Endodermal cell (in vitro differentiated cells): ENCODE measurements around the gene EPHA6. TPM values are rescaled to one million over a fixed set of nuclear protein-coding genes. Genes with fewer than 3 reads are reported as not detected.

Experiments
- DNase-seq: peaks from one replicate; pipeline ENCODE4 v3.0.0-alpha.2; 2017
- H3K27ac ChIP-seq: 2 replicates; pipeline ENCODE4 v1.5.1; 2013; ENCODE audit warnings: mild to moderate bottlenecking, low read depth, low read length, moderate library complexity
- H3K27me3 ChIP-seq: 2 replicates; pipeline ENCODE4 v1.6.1; 2013; ENCODE audit warnings: mild to moderate bottlenecking, low read length, moderate library complexity; ENCODE audit not compliant: insufficient read depth, control insufficient read depth, poor library complexity, severe bottlenecking
- H3K36me3 ChIP-seq: 2 replicates; pipeline ENCODE4 v1.7.0; 2013; ENCODE audit warnings: mild to moderate bottlenecking, low read length, moderate library complexity; ENCODE audit not compliant: control insufficient read depth, insufficient read depth
- H3K4me1 ChIP-seq: one replicate; pipeline ENCODE4 v1.7.0; 2013; ENCODE audit warnings: low read length; ENCODE audit not compliant: control insufficient read depth, insufficient read depth
- H3K4me3 ChIP-seq: 2 replicates; pipeline ENCODE4 v1.5.1; 2013; ENCODE audit warnings: mild to moderate bottlenecking, low read length, moderate library complexity
- H3K9ac ChIP-seq: 2 replicates; pipeline ENCODE4 v1.6.1; 2013; ENCODE audit warnings: mild to moderate bottlenecking, low read length, moderate library complexity; ENCODE audit not compliant: poor library complexity, severe bottlenecking; ENCODE audit errors: extremely low read depth
- H3K9me3 ChIP-seq: 2 replicates; pipeline ENCODE4 v1.6.1; 2013; ENCODE audit warnings: mild to moderate bottlenecking, low read length, moderate library complexity; ENCODE audit not compliant: control insufficient read depth
- H3K27ac Mint-ChIP-seq: 2 replicates; pipeline ENCODE4 v1.8.0; 2020; ENCODE audit warnings: mixed read lengths
- H3K27me3 Mint-ChIP-seq: 2 replicates; pipeline ENCODE4 v1.8.0; 2021; ENCODE audit warnings: mild to moderate bottlenecking, mixed read lengths; ENCODE audit not compliant: insufficient read depth
- H3K36me3 Mint-ChIP-seq: 2 replicates; pipeline ENCODE4 v1.8.0; 2020; ENCODE audit warnings: low read depth, mixed read lengths
- H3K4me1 Mint-ChIP-seq: 2 replicates; pipeline ENCODE4 v1.8.0; 2020; ENCODE audit warnings: mixed read lengths
- H3K4me3 Mint-ChIP-seq: 2 replicates; pipeline ENCODE4 v1.8.0; 2020; ENCODE audit warnings: mild to moderate bottlenecking, moderate library complexity, mixed read lengths
- H3K9me3 Mint-ChIP-seq: 2 replicates; pipeline ENCODE4 v1.8.0; 2020; ENCODE audit warnings: mild to moderate bottlenecking, mixed read lengths
- CTCF ChIP-seq: fragments of 200-600 bp; sonication (generic); conservative IDR thresholded peaks from 2 replicates; pipeline ENCODE4 v1.5.0; 2021; ENCODE audit warnings: antibody characterized with exemption, mild to moderate bottlenecking
- WGBS, 2 experiments: methylation state at CpG; one replicate each; pipeline versions ENCODE4 v1.1.5 to v1.1.7; 2013; ENCODE audit warnings: missing lambda C conversion rate in 2 of 2, mixed read lengths in 1 of 2; ENCODE audit not compliant: insufficient coverage in 1 of 2, insufficient read length in 1 of 2; 5-methylcytosine and 5-hydroxymethylcytosine counted together
- total RNA-seq, 2 donors: library from RNA; stranded (reverse); fragmentation: NEBNext Ultra II Directional in 1 of 2; extraction: Animal tissue kit (Norgen Biotek cat#: 25700) in 1 of 2; gene quantifications; 2 replicates in 1 of 2; 3 replicates in 1 of 2; pipeline ENCODE4 v1.2.1, GENCODE V29; 2021

The EPHA6 gene
- total RNA-seq, 2 donors from 2014 or later: 4.6 to 12.2 TPM

GRCh38 chr3:97138914-97139541, 324.6 kb downstream of the EPHA6 start:
- H3K4me3 Mint-ChIP-seq: no peak overlapping the region
- peaks cover 9% of the 10 kb centered on the region for H3K4me1 Mint-ChIP-seq
- no peak overlapping the region for H3K27ac Mint-ChIP-seq
- Histone ChIP-seq H3K9me3 (peaks cover 31% of the 10 kb centered on the region), H3K27ac (no peak overlapping the region), H3K4me1 (no peaks in the 10 kb centered on the region), H3K9ac (no peak overlapping the region), H3K4me3 (no peak overlapping the region), H3K27me3 (no peaks in the 10 kb centered on the region), H3K36me3 (no peaks in the 10 kb centered on the region)
- peak; percentile 61 for DNase-seq
- TF ChIP-seq CTCF: peak; percentile 81
- H3K9me3 Mint-ChIP-seq: peaks cover 16% of the 10 kb centered on the region
- H3K27me3 Mint-ChIP-seq: peaks cover 3% of the 10 kb centered on the region
- peaks cover 5% of the 10 kb centered on the region for H3K36me3 Mint-ChIP-seq

- Histone ChIP-seq H3K4me1 (no peaks in the 10 kb centered on the region), H3K4me3 (no peak overlapping the region), H3K36me3 (no peaks in the 10 kb centered on the region), H3K9ac (no peak overlapping the region), H3K27me3 (no peaks in the 10 kb centered on the region), H3K9me3 (peaks cover 9% of the 10 kb centered on the region), H3K27ac (no peak overlapping the region)
- DNase-seq: no peak
- no peaks in the 10 kb centered on the region for H3K4me1 Mint-ChIP-seq
- no peak overlapping the region for H3K27ac Mint-ChIP-seq
- no peak overlapping the region for H3K4me3 Mint-ChIP-seq
- H3K9me3 Mint-ChIP-seq: peaks cover 2% of the 10 kb centered on the region
- H3K27me3 Mint-ChIP-seq: no peaks in the 10 kb centered on the region
- 75 to 89% methylated on average over 1 to 2 of the region's 2 CpGs for whole genome bisulfite sequencing, 2 experiments
- TF ChIP-seq CTCF: no peak
- H3K36me3 Mint-ChIP-seq: no peaks in the 10 kb centered on the region
Measured at GRCh38 chr3:97148931-97149330, 334.5 kb downstream of the EPHA6 start.

GRCh38 chr3:97161169-97161568, 346.8 kb downstream of the EPHA6 start:
- no peak for DNase-seq
- Mint-ChIP-seq H3K36me3 (no peaks in the 10 kb centered on the region), H3K27me3 (no peaks in the 10 kb centered on the region), H3K4me1 (no peaks in the 10 kb centered on the region), H3K27ac (no peak overlapping the region), H3K4me3 (no peak overlapping the region), H3K9me3 (no peaks in the 10 kb centered on the region)
- no peak for TF ChIP-seq CTCF
- Histone ChIP-seq H3K9me3 (no peaks in the 10 kb centered on the region), H3K9ac (no peak overlapping the region), H3K36me3 (no peaks in the 10 kb centered on the region), H3K4me1 (no peaks in the 10 kb centered on the region), H3K27ac (no peak overlapping the region), H3K27me3 (no peaks in the 10 kb centered on the region), H3K4me3 (no peak overlapping the region)
- WGBS, 2 experiments: 83 to 100% methylated on average over 1 to 2 of the region's 2 CpGs
